Ishikawa (cell line): Measurements from ENCODE around the gene EIF4E3.

ENCODE experiments used
- CEBPB ChIP-seq: IDR thresholded peaks from 2 replicates; pipeline ENCODE4 v1.6.1; 2012
- CREB1 ChIP-seq: IDR thresholded peaks from 2 replicates; pipeline ENCODE4 v1.6.1; 2012; ENCODE audit warnings: low read depth
- EGR1 ChIP-seq: IDR thresholded peaks from 2 replicates; pipeline ENCODE4 v1.6.1; 2012
- EP300 ChIP-seq: IDR thresholded peaks from 2 replicates; pipeline ENCODE4 v1.6.1; 2012; ENCODE audit warnings: borderline replicate concordance
- FOXM1 ChIP-seq: IDR thresholded peaks from 2 replicates; pipeline ENCODE4 v1.6.1; 2012; ENCODE audit warnings: low read depth, borderline replicate concordance
- NFIC ChIP-seq: IDR thresholded peaks from 2 replicates; pipeline ENCODE4 v1.6.1; 2012
- RAD21 ChIP-seq: IDR thresholded peaks from 2 replicates; pipeline ENCODE4 v1.6.1; 2012; ENCODE audit warnings: low read depth
- TAF1 ChIP-seq: IDR thresholded peaks from 2 replicates; pipeline ENCODE4 v1.6.1; 2012; ENCODE audit warnings: low read depth, mild to moderate bottlenecking
- TCF12 ChIP-seq: IDR thresholded peaks from 2 replicates; pipeline ENCODE4 v1.6.1; 2012; ENCODE audit warnings: low read depth
- TEAD4 ChIP-seq: IDR thresholded peaks from 2 replicates; pipeline ENCODE4 v1.6.1; 2012
- YY1 ChIP-seq: IDR thresholded peaks from 2 replicates; pipeline ENCODE4 v1.6.1; 2012; ENCODE audit warnings: low read depth
- ZBTB7A ChIP-seq: IDR thresholded peaks from 2 replicates; pipeline ENCODE4 v1.6.1; 2012; ENCODE audit warnings: low read depth
- TF ChIP-seq, protein P1 (sequence below): IDR thresholded peaks from 2 replicates; pipeline ENCODE4 v1.6.1; 2012; ENCODE audit warnings: low read depth, mild to moderate bottlenecking
- TF ChIP-seq, protein P2 (sequence below): IDR thresholded peaks from 2 replicates; pipeline ENCODE4 v1.6.1; 2012
- TF ChIP-seq, protein P3 (sequence below): IDR thresholded peaks from 2 replicates; pipeline ENCODE4 v1.6.1; 2012

EIF4E3 gene

DNA sequence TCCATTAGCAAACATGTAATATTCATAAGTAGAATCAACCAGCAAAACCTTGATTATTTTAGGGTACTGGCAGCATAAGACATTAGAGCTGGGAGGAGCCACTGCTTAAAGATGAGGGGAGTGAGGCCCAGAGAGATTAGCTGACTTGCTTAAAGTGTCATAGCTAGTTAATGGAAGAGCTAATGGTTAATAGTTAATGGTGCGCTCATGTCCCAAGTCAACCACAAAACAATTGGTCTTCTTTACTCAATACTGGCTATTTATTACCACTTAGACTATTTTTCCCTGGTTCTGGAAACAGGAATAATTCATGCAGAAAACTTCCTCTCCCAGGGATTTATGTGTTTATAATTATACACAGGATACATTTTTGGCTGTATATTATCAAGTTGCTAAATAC lies 33.1 kb downstream of the EIF4E3 start:
- TF ChIP-seq, protein P1, sequence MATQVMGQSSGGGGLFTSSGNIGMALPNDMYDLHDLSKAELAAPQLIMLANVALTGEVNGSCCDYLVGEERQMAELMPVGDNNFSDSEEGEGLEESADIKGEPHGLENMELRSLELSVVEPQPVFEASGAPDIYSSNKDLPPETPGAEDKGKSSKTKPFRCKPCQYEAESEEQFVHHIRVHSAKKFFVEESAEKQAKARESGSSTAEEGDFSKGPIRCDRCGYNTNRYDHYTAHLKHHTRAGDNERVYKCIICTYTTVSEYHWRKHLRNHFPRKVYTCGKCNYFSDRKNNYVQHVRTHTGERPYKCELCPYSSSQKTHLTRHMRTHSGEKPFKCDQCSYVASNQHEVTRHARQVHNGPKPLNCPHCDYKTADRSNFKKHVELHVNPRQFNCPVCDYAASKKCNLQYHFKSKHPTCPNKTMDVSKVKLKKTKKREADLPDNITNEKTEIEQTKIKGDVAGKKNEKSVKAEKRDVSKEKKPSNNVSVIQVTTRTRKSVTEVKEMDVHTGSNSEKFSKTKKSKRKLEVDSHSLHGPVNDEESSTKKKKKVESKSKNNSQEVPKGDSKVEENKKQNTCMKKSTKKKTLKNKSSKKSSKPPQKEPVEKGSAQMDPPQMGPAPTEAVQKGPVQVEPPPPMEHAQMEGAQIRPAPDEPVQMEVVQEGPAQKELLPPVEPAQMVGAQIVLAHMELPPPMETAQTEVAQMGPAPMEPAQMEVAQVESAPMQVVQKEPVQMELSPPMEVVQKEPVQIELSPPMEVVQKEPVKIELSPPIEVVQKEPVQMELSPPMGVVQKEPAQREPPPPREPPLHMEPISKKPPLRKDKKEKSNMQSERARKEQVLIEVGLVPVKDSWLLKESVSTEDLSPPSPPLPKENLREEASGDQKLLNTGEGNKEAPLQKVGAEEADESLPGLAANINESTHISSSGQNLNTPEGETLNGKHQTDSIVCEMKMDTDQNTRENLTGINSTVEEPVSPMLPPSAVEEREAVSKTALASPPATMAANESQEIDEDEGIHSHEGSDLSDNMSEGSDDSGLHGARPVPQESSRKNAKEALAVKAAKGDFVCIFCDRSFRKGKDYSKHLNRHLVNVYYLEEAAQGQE: no peak
- TF ChIP-seq TCF12 (no peak), RAD21 (no peak), NFIC (no peak), EGR1 (no peak), CEBPB (no peak), TEAD4 (no peak), EP300 (no peak), YY1 (no peak), FOXM1 (no peak), CREB1 (no peak), TAF1 (no peak), ZBTB7A (no peak)
- TF ChIP-seq, protein P2, sequence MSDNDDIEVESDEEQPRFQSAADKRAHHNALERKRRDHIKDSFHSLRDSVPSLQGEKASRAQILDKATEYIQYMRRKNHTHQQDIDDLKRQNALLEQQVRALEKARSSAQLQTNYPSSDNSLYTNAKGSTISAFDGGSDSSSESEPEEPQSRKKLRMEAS: no peak
- TF ChIP-seq, protein P3, sequence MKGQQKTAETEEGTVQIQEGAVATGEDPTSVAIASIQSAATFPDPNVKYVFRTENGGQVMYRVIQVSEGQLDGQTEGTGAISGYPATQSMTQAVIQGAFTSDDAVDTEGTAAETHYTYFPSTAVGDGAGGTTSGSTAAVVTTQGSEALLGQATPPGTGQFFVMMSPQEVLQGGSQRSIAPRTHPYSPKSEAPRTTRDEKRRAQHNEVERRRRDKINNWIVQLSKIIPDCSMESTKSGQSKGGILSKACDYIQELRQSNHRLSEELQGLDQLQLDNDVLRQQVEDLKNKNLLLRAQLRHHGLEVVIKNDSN: no peak

DNA sequence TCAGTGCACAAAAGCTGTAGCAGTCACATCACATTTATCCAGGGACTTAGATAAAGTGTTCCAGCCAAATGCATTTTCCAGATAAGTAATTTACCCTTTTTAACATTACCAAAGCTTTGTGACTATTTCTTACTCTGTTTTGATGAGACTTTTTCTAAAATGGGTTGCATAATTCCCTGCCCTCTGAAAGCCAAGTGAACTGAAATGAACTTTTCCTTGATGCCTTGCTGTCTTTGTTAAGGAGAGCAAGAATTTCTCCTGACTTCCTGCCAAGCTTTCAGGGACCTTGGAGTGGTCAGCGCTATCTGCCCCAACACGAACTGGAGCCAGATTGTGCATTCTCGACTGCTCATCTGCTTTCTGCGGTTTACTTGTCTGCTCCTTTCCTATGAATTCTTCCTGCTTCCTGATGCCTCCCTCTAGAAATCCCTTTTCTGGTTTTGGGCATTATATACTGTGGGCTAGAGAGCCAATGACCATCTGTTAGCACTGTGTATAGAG lies 34.8 kb downstream of the EIF4E3 start:
- TF ChIP-seq, protein P2: no peak
- no peak for TF ChIP-seq TAF1
- no peak for TF ChIP-seq FOXM1
- no peak for TF ChIP-seq NFIC
- TF ChIP-seq CEBPB: no peak

DNA sequence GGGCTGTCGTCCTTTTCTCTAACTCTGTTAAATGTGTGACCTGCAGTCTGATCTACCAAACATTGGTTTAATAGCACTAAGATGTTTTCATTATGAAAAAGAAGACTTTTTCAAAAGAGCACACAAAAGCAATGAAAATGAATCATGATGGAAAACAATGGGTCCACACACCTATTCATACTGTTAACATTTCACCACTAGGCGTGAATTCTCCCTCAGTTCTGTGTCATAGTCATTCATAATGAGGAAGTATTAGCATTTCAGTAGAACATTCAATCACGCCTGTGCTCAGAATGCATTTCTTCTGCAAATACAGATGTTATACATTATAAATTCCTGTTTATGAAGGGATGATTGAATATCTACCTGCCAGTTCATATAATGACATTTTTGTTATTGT lies 35.9 kb downstream of the EIF4E3 start:
- TF ChIP-seq, protein P3: no peak
- TF ChIP-seq NFIC (no peak), EP300 (no peak), CEBPB (no peak), TCF12 (no peak), TAF1 (no peak), EGR1 (no peak), TEAD4 (no peak), ZBTB7A (no peak), YY1 (no peak), FOXM1 (no peak), CREB1 (no peak)
- TF ChIP-seq, protein P2: no peak
- TF ChIP-seq, protein P1: no peak

DNA sequence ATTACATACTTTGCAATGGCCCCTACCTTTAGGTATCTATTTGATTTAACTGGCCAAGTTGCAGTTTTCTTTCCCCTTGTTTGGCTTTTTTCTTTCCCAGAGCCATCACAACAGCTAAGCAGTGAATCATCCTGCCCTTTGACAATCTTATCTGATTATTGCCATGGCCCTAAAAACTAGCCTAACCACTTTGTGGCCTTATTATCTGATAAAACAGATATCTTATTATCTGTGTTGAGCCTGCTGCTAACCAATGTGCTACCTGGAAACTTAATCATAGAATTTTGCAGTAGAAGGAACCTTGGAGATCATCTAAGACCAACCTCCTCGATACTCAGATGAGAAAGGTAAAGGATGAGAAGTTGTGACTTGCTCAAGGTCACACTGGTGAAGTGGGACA lies 37.1 kb downstream of the EIF4E3 start:
- TF ChIP-seq, protein P1: no peak
- TF ChIP-seq EGR1 (no peak), TCF12 (no peak), TAF1 (no peak), NFIC (no peak), FOXM1 (no peak), YY1 (no peak), EP300 (no peak), CREB1 (no peak), ZBTB7A (no peak), CEBPB (no peak), TEAD4 (no peak), RAD21 (no peak)
- TF ChIP-seq, protein P2: no peak
- TF ChIP-seq, protein P3: no peak
